Measurements from ENCODE around the gene FBXL19.

The FBXL19 gene

DNA sequence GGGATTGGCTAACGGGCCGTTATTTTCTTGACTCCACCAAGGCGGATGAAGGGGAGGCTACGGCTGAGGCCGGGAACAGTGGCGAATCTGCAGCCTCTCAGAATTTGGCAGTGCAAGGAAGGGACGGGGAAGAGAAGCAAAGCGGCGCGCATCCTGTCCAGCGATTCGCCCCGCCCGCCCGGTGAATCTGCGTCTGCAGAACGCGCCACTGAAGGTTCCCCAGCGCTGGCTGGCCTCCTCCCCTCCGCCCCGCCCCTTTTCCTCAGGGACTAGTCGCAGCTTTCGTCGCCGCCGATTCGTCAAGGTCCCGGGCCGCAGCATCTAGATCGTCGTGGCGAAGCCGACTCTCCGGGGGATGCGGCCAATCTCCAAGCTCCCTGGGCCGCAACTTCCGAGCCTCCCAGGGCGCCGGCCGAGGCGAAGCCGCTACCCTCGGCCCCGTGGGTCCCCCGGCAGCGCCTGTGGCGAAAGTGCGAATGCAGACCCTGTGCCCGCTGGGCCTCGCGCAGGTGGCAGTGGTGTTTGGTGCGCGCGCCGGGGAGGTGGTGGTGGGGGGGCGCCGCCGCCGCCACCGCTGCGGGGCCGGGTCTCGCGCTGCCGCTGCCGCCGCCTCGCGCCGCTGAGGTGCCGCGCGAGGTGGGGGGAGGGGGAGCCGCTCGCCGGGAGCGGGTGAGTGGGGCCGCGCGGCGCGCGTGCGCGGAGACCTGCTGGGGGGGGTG is 34.2 kb downstream of the FBXL19 start, which contains the start of gene SETD1A:
Gene SETD1A (plus strand): TSS at position 299 of the 719 bp plus-strand sequence. CDS start 978 bp downstream, outside the sequence.
- H2AK5ac ChIP-seq (ENCODE audit: low read length), result no peak within 1 kb of the TSS
- peak within 1 kb of the TSS; percentile 96 for H3K27ac ChIP-seq (ENCODE audit: low read depth, low read length)
- no peak within 1 kb of the TSS for H3K23ac ChIP-seq (ENCODE audit: low read length)
- H3K56ac ChIP-seq (ENCODE audit: low read length), result peak within 1 kb of the TSS; percentile 96
- peaks cover 13% of the 10 kb centered on the region for H3K36me3 ChIP-seq (ENCODE audit: control insufficient read depth, insufficient read depth, low read length)
- H2BK15ac ChIP-seq (replicated peaks; ENCODE audit: low read depth), result no peak within 1 kb of the TSS
- no peaks in the 10 kb centered on the region for H3K27me3 ChIP-seq (ENCODE audit: insufficient read depth, low read length, poor library complexity)
- H4K8ac ChIP-seq (ENCODE audit: low read depth, low read length), result peak within 1 kb of the TSS; percentile 69
- peak within 1 kb of the TSS; percentile 98 for H2BK5ac ChIP-seq (ENCODE audit: low read length)
- H3K18ac ChIP-seq (ENCODE audit: low read length), result peak within 1 kb of the TSS; percentile 95
- peaks cover 2% of the 10 kb centered on the region for H3K4me1 ChIP-seq (ENCODE audit: control insufficient read depth, low read depth, low read length)
- H3K79me2 ChIP-seq (ENCODE audit: control insufficient read depth, insufficient read depth, low read length), result peaks cover 10% of the 10 kb centered on the region
- H3K79me1 ChIP-seq (ENCODE audit: low read length), result peaks cover 11% of the 10 kb centered on the region
- H3K4ac ChIP-seq (ENCODE audit: low read depth, low read length), result peak within 1 kb of the TSS; percentile 91
- no peak within 1 kb of the TSS for H2BK120ac ChIP-seq (ENCODE audit: low read depth, low read length)
- peak within 1 kb of the TSS; percentile 89 for H3K9ac ChIP-seq (ENCODE audit: low read length)
- H3K4me3 ChIP-seq (ENCODE audit: low read length), result peak within 1 kb of the TSS; percentile 84
- no CpG with 5 or more reads among the region's 85 CpGs for WGBS (ENCODE audit: extremely low coverage, insufficient coverage, low lambda C conversion rate)
- peak within 1 kb of the TSS; percentile 97 for H4K5ac ChIP-seq (ENCODE audit: low read length)
- peak within 1 kb of the TSS; percentile 89 for H3K4me2 ChIP-seq (ENCODE audit: low read length)
- peak; percentile 97 for DNase-seq

DNA sequence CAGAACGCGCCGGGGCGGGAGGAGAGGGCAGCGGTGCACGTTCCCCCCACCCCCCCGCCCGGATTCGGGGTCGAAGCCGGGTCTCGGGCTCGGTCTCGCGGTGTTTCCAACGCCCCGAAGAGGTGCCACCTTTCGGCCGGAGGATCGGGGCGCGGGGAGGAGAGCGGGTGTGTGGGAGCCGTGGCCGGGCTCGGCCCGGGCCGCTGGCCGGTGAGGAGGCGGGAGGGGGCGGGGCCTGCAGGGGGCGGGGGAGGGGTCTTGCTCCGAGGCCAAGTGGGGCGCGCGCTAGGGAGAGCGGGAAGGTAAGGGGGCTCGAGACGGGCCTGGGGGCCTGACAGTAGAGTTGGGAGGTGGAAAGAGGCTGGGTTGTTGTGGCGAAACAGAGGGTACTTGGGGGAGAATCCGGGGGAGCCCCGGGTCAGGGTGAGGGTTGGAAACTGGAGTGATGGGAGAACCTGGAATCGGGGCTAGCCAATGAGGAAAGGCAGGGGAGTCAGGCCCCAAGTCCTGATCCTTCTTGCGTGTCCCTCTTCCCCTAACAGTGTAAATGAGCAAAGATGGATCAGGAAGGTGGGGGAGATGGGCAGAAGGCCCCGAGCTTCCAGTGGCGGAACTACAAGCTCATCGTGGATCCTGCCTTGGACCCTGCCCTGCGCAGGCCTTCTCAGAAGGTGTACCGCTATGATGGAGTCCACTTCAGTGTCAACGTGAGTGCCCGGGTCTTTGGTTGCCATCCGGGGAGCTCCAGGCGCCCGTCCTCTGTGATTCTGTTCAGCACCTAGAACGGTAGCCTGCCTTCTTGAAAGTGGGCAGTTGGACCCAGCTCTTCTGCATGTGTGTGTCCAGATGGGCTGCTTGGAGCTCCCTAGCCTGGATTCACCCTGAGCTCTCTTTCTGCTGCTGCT is 35.1 kb downstream of the FBXL19 start:
- Histone ChIP-seq H3K4me2 (ENCODE audit: low read length) (peak overlapping the region; percentile 27), H3K23ac (ENCODE audit: low read length) (no peak overlapping the region), H3K4me3 (ENCODE audit: low read length) (peak overlapping the region; percentile 84), H3K27ac (ENCODE audit: low read depth, low read length) (no peak overlapping the region), H3K56ac (ENCODE audit: low read length) (peak overlapping the region; percentile 96), H3K79me1 (ENCODE audit: low read length) (peaks cover 11% of the 10 kb centered on the region), H4K8ac (ENCODE audit: low read depth, low read length) (no peak overlapping the region), H3K4me1 (ENCODE audit: control insufficient read depth, low read depth, low read length) (peaks cover 2% of the 10 kb centered on the region), H2AK5ac (ENCODE audit: low read length) (no peak overlapping the region), H3K79me2 (ENCODE audit: control insufficient read depth, insufficient read depth, low read length) (peaks cover 10% of the 10 kb centered on the region), H3K36me3 (ENCODE audit: control insufficient read depth, insufficient read depth, low read length) (peaks cover 15% of the 10 kb centered on the region), H4K5ac (ENCODE audit: low read length) (no peak overlapping the region), H3K27me3 (ENCODE audit: insufficient read depth, low read length, poor library complexity) (no peaks in the 10 kb centered on the region), H3K9ac (ENCODE audit: low read length) (peak overlapping the region; percentile 89), H2BK120ac (ENCODE audit: low read depth, low read length) (no peak overlapping the region), H3K4ac (ENCODE audit: low read depth, low read length) (peak overlapping the region; percentile 91), H3K18ac (ENCODE audit: low read length) (peak overlapping the region; percentile 95), H2BK5ac (ENCODE audit: low read length) (no peak overlapping the region), H2BK15ac (replicated peaks; ENCODE audit: low read depth) (no peak overlapping the region)
- DNase-seq, result peak; percentile 63
- no CpG with 5 or more reads among the region's 55 CpGs for WGBS (ENCODE audit: extremely low coverage, insufficient coverage, low lambda C conversion rate)

DNA sequence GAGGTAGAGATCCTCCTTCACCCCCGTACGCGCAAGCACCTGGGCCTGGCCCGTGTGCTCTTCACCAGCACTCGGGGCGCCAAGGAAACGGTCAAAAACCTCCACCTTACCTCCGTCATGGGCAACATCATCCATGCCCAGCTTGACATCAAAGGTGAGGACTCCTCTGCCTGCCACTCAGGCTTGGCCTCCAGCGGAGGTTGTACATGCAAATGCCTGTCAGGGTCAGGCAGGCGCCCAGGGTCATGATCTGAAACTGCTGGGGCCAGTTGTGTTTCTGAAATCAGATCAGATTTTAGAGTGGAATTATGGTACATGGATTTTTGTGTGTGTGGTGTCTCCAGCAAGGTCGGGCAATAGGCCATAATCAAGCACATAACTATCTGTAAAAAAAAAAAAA is 38.0 kb downstream of the FBXL19 start:
- H2AK5ac ChIP-seq (ENCODE audit: low read length), result no peak overlapping the region
- H3K4ac ChIP-seq (ENCODE audit: low read depth, low read length), result no peak overlapping the region
- H3K4me3 ChIP-seq (ENCODE audit: low read length), result no peak overlapping the region
- H3K23ac ChIP-seq (ENCODE audit: low read length), result no peak overlapping the region
- peaks cover 10% of the 10 kb centered on the region for H3K79me2 ChIP-seq (ENCODE audit: control insufficient read depth, insufficient read depth, low read length)
- H2BK5ac ChIP-seq (ENCODE audit: low read length), result no peak overlapping the region
- no peak overlapping the region for H4K8ac ChIP-seq (ENCODE audit: low read depth, low read length)
- H3K18ac ChIP-seq (ENCODE audit: low read length), result no peak overlapping the region
- H4K5ac ChIP-seq (ENCODE audit: low read length), result no peak overlapping the region
- H2BK15ac ChIP-seq (replicated peaks; ENCODE audit: low read depth), result no peak overlapping the region
- H3K27ac ChIP-seq (ENCODE audit: low read depth, low read length), result no peak overlapping the region
- no peaks in the 10 kb centered on the region for H3K4me1 ChIP-seq (ENCODE audit: control insufficient read depth, low read depth, low read length)
- H3K9ac ChIP-seq (ENCODE audit: low read length), result no peak overlapping the region
- peaks cover 26% of the 10 kb centered on the region for H3K36me3 ChIP-seq (ENCODE audit: control insufficient read depth, insufficient read depth, low read length)
- no peak overlapping the region for H3K4me2 ChIP-seq (ENCODE audit: low read length)
- H3K79me1 ChIP-seq (ENCODE audit: low read length), result peaks cover 11% of the 10 kb centered on the region
- H3K56ac ChIP-seq (ENCODE audit: low read length), result no peak overlapping the region
- H3K27me3 ChIP-seq (ENCODE audit: insufficient read depth, low read length, poor library complexity), result no peaks in the 10 kb centered on the region
- no CpG with 5 or more reads among the region's 11 CpGs for WGBS (ENCODE audit: extremely low coverage, insufficient coverage, low lambda C conversion rate)
- no peak for DNase-seq
- no peak overlapping the region for H2BK120ac ChIP-seq (ENCODE audit: low read depth, low read length)

DNA sequence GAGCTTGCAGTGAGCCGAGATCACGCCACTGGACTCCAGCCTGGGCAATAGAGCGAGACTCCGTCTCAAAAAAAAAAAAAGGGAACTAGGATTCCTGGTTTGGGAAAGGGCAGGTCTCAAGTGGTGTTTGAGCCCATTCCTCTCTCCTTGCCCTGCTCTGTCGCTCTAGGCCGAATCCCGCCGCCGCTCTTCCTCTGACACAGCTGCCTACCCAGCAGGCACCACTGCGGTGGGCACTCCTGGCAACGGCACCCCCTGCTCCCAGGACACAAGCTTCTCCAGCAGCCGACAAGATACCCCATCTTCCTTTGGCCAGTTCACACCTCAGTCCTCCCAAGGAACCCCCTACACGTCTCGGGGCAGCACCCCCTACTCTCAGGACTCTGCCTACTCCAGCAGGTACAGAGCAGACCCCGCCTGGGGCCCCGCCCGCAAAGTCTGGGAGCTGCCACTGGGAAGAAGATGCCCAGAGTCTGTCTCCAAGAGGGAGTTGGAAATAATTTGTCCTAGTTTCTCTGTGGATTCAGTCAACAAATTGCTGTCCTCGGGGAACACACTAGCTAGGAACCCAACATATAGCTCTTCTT is 40.6 kb downstream of the FBXL19 start:
- no CpG with 5 or more reads among the region's 18 CpGs for WGBS (ENCODE audit: extremely low coverage, insufficient coverage, low lambda C conversion rate)
- no peaks in the 10 kb centered on the region for H3K27me3 ChIP-seq (ENCODE audit: insufficient read depth, low read length, poor library complexity)

DNA sequence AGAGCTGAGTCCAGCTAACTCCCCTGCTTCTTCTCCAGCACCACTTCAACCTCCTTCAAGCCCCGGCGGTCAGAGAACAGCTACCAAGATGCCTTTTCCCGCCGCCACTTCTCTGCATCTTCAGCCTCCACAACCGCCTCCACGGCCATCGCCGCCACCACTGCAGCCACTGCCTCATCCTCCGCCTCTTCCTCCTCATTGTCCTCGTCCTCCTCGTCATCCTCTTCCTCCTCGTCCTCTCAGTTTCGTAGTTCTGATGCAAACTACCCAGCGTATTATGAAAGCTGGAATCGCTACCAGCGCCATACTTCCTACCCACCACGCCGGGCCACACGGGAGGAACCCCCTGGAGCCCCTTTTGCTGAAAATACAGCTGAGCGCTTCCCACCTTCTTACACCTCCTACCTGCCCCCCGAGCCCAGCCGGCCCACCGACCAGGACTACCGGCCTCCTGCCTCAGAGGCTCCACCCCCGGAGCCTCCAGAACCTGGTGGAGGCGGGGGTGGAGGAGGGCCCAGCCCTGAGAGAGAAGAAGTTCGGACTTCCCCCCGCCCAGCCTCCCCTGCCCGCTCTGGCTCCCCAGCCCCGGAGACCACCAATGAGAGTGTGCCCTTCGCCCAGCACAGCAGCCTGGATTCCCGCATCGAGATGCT is 41.3 kb downstream of the FBXL19 start:
- Histone ChIP-seq H3K18ac (ENCODE audit: low read length) (no peak overlapping the region), H2BK15ac (replicated peaks; ENCODE audit: low read depth) (no peak overlapping the region), H2AK5ac (ENCODE audit: low read length) (no peak overlapping the region), H3K4me1 (ENCODE audit: control insufficient read depth, low read depth, low read length) (no peaks in the 10 kb centered on the region), H3K79me1 (ENCODE audit: low read length) (peaks cover 4% of the 10 kb centered on the region), H2BK120ac (ENCODE audit: low read depth, low read length) (no peak overlapping the region), H3K4ac (ENCODE audit: low read depth, low read length) (no peak overlapping the region), H3K23ac (ENCODE audit: low read length) (no peak overlapping the region), H3K27ac (ENCODE audit: low read depth, low read length) (no peak overlapping the region), H4K8ac (ENCODE audit: low read depth, low read length) (no peak overlapping the region), H2BK5ac (ENCODE audit: low read length) (no peak overlapping the region), H3K27me3 (ENCODE audit: insufficient read depth, low read length, poor library complexity) (no peaks in the 10 kb centered on the region), H3K36me3 (ENCODE audit: control insufficient read depth, insufficient read depth, low read length) (peaks cover 30% of the 10 kb centered on the region), H3K79me2 (ENCODE audit: control insufficient read depth, insufficient read depth, low read length) (no peaks in the 10 kb centered on the region), H3K4me3 (ENCODE audit: low read length) (no peak overlapping the region), H4K5ac (ENCODE audit: low read length) (no peak overlapping the region), H3K4me2 (ENCODE audit: low read length) (no peak overlapping the region), H3K56ac (ENCODE audit: low read length) (no peak overlapping the region), H3K9ac (ENCODE audit: low read length) (no peak overlapping the region)
- WGBS (ENCODE audit: extremely low coverage, insufficient coverage, low lambda C conversion rate), result no CpG with 5 or more reads among the region's 33 CpGs
- DNase-seq, result no peak

More for the DNA sequence above, 40.6 kb downstream of the FBXL19 start:
- no peak overlapping the region for H3K4me2 ChIP-seq (ENCODE audit: low read length)
- no peak overlapping the region for H3K9ac ChIP-seq (ENCODE audit: low read length)
- H2BK15ac ChIP-seq (replicated peaks; ENCODE audit: low read depth), result no peak overlapping the region
- H2AK5ac ChIP-seq (ENCODE audit: low read length), result no peak overlapping the region
- no peak overlapping the region for H3K27ac ChIP-seq (ENCODE audit: low read depth, low read length)
- H3K79me1 ChIP-seq (ENCODE audit: low read length), result peaks cover 8% of the 10 kb centered on the region
- no peak overlapping the region for H2BK120ac ChIP-seq (ENCODE audit: low read depth, low read length)
- DNase-seq, result no peak
- no peak overlapping the region for H3K4me3 ChIP-seq (ENCODE audit: low read length)
- H3K56ac ChIP-seq (ENCODE audit: low read length), result no peak overlapping the region
- no peak overlapping the region for H3K4ac ChIP-seq (ENCODE audit: low read depth, low read length)
- no peak overlapping the region for H4K8ac ChIP-seq (ENCODE audit: low read depth, low read length)
- H3K36me3 ChIP-seq (ENCODE audit: control insufficient read depth, insufficient read depth, low read length), result peaks cover 32% of the 10 kb centered on the region
- peaks cover 3% of the 10 kb centered on the region for H3K79me2 ChIP-seq (ENCODE audit: control insufficient read depth, insufficient read depth, low read length)
- no peak overlapping the region for H3K23ac ChIP-seq (ENCODE audit: low read length)
- no peak overlapping the region for H4K5ac ChIP-seq (ENCODE audit: low read length)
- no peak overlapping the region for H3K18ac ChIP-seq (ENCODE audit: low read length)
- no peaks in the 10 kb centered on the region for H3K4me1 ChIP-seq (ENCODE audit: control insufficient read depth, low read depth, low read length)
- H2BK5ac ChIP-seq (ENCODE audit: low read length), result no peak overlapping the region

Measured in mesendoderm (in vitro differentiated cells).